EH (cell line): Measurements from ENCODE around the gene SLC4A9.
"Not testable (repeated sequence)": the region's sequence is repeated elsewhere in the genome, so short reads cannot be mapped to it uniquely, and the experiment has no call there.

Experiments
- DNase-seq: peaks from one replicate; pipeline ENCODE4 v3.0.0-alpha.2; 2015; ENCODE audit warnings: low read depth

SLC4A9 gene

GRCh38 chr5:140401362-140402257, 41.6 kb downstream of the SLC4A9 start, which contains the start of gene ANKHD1:
ANKHD1 (plus strand) TSS chr5:140401833; CDS start chr5:140401968, 135 bp downstream.
- DNase-seq: peak; percentile 100

GRCh38 chr5:140402258-140403074, 42.5 kb downstream of the SLC4A9 start:
- DNase-seq: peak; percentile 63

- no peak for DNase-seq
Measured at GRCh38 chr5:140403613-140404012, 43.6 kb downstream of the SLC4A9 start.

GRCh38 chr5:140408750-140409241, 48.8 kb downstream of the SLC4A9 start:
- no peak for DNase-seq

GRCh38 chr5:140413230-140413629, 53.2 kb downstream of the SLC4A9 start:
- no peak for DNase-seq

- DNase-seq: no peak
Measured at GRCh38 chr5:140417235-140417634, 57.2 kb downstream of the SLC4A9 start.

GRCh38 chr5:140418862-140419520, 59.0 kb downstream of the SLC4A9 start:
- DNase-seq: no peak

- DNase-seq: no peak
Measured at GRCh38 chr5:140420226-140420570, 60.2 kb downstream of the SLC4A9 start.

- no peak for DNase-seq
Measured at GRCh38 chr5:140420665-140421361, 60.8 kb downstream of the SLC4A9 start.

GRCh38 chr5:140421375-140421774, 61.4 kb downstream of the SLC4A9 start:
- not testable (repeated sequence) for DNase-seq

GRCh38 chr5:140423609-140424008, 63.6 kb downstream of the SLC4A9 start:
- DNase-seq: no peak

GRCh38 chr5:140424135-140424534, 64.1 kb downstream of the SLC4A9 start:
- DNase-seq: no peak
